Lower lobe of right lung (tissue), 2 donors: Measurements from ENCODE around the gene CCL20. TPM values are rescaled to one million over a fixed set of nuclear protein-coding genes. Genes with fewer than 3 reads are reported as not detected.
A peak's percentile ranks its signal among the peaks of the same experiment; 100 is the strongest.
"Not testable (repeated sequence)": the region's sequence is repeated elsewhere in the genome, so short reads cannot be mapped to it uniquely, and the experiment has no call there.

Source experiments
- ATAC-seq, 2 donors: fragments of 200-7000 bp; cut with Tn5 transposase; one replicate each; pipeline ENCODE4 v1.9.1; 2020 to 2022; ENCODE audit warnings: mild to moderate bottlenecking in 2 of 2, moderate library complexity in 2 of 2
- DNase-seq: peaks from one replicate; pipeline ENCODE4 v3.0.0-alpha.2; 2020
- H3K27ac ChIP-seq: fragments of 200-600 bp; one replicate; pipeline ENCODE4 v1.8.0; 2022
- H3K27me3 ChIP-seq: fragments of 200-600 bp; one replicate; pipeline ENCODE4 v1.8.0; 2022; ENCODE audit warnings: low read depth
- H3K36me3 ChIP-seq: fragments of 200-600 bp; one replicate; pipeline ENCODE4 v1.8.0; 2022; ENCODE audit warnings: mild to moderate bottlenecking
- H3K4me1 ChIP-seq: fragments of 200-600 bp; one replicate; pipeline ENCODE4 v1.8.0; 2022
- H3K4me3 ChIP-seq: fragments of 200-600 bp; one replicate; pipeline ENCODE4 v1.8.0; 2022; ENCODE audit warnings: mild to moderate bottlenecking
- H3K9me3 ChIP-seq: fragments of 200-600 bp; one replicate; pipeline ENCODE4 v1.8.0; 2022
- intact Hi-C: fragments of 100-400 bp; cut with DNase I; formaldehyde crosslinking; loops from one replicate; pipeline ENCODE4 v1.11.0; 2022
- total RNA-seq: library from RNA; stranded (reverse); fragmentation: NEBNext Ultra II Directional; extraction: Animal tissue kit (Norgen Biotek cat#: 25700); gene quantifications from one replicate; pipeline ENCODE4 v1.2.1, GENCODE V29; 2021
- TF ChIP-seq, protein P1 (sequence below): fragments of 200-600 bp; IDR thresholded peaks from one replicate; pipeline ENCODE4 v1.8.0; 2022; ENCODE audit warnings: antibody characterized with exemption, mild to moderate bottlenecking
- donor health status: DM: no; HTN: yes; CAD: no; lungs with severe emphysema.

CCL20 gene
- total RNA-seq, 1 donor from 2014 or later, result 1.6 TPM

DNA sequence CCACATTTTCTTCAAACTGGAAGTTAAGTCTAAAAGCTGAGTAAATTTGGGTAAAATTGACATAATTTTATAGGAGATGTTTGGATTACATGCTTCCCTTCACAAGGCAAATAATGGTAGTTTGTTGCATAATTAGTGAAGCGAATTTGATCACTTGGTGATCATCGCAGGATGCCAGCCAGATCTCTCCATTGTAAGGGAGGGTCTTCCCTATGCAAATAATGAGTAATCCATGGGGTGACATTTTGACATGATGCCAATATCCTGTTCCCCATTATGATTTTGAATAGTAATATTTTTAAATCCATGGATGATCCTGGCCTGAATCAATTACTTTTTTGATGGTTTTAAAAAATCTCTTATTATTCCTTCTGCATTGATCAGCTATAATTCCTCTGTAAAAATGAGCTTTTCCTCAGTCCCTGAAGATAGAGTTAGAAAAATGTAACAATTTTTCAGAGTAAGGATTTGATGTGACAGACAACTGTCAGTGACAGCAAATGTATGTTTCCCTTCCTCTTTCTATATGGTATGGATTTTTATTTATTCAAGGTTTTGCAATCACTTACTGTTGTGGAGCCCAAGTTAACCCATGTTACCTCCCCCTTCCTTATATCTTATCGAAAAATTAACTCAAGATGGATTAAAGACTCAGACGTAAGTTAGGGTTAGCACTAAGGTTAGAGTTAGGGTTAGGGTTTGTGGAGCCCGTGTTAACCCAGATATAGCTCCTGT lies 21.4 kb downstream of the CCL20 start:
- ATAC-seq, result no peak
- H3K27me3 ChIP-seq, result no peaks in the 10 kb centered on the region
- intact Hi-C loops, result no loop called here
- no peaks in the 10 kb centered on the region for H3K36me3 ChIP-seq
- no peak overlapping the region for H3K27ac ChIP-seq
- H3K4me1 ChIP-seq, result no peaks in the 10 kb centered on the region
- no peak overlapping the region for H3K4me3 ChIP-seq
- TF ChIP-seq, protein P1, sequence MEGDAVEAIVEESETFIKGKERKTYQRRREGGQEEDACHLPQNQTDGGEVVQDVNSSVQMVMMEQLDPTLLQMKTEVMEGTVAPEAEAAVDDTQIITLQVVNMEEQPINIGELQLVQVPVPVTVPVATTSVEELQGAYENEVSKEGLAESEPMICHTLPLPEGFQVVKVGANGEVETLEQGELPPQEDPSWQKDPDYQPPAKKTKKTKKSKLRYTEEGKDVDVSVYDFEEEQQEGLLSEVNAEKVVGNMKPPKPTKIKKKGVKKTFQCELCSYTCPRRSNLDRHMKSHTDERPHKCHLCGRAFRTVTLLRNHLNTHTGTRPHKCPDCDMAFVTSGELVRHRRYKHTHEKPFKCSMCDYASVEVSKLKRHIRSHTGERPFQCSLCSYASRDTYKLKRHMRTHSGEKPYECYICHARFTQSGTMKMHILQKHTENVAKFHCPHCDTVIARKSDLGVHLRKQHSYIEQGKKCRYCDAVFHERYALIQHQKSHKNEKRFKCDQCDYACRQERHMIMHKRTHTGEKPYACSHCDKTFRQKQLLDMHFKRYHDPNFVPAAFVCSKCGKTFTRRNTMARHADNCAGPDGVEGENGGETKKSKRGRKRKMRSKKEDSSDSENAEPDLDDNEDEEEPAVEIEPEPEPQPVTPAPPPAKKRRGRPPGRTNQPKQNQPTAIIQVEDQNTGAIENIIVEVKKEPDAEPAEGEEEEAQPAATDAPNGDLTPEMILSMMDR, result no peak
- no peaks in the 10 kb centered on the region for H3K9me3 ChIP-seq
- DNase-seq, result no peak

DNA sequence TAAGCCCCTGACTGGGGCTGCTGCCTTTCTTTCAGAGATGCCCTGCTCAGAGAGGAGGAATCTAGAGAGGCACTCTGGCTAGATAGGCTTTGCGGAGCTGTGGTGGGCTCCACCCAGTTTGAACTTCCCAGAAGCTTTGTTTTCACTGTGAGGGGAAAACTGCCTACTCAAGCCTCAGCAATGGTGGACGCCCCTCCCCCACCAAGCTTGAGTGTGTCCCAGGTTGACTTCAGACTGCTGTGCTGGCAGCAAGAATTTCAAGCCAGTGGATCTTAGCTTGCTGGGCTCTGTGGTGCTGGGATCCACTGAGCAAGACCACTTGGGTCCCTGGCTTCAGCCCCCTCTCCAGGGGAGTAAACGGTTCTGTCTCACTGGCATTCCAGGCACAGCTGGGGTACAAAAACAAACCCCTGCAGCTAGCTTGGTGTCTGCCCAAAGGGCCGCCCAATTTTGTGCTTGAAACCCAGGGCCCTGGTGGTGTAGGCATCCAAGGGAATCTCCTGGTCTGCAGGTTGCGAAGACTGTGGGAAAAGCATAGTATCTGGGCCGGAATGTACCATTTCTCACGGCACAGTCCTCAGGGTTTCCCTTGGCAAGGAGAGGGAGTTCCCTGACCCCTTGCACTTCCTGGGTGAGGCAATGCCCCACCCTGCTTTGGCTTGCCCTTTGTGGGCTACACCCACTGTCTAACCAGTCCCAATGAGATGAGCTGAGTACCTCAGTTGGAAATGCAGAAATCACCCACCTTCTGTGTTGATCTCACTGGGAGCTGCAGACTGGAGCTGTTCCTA lies 25.9 kb downstream of the CCL20 start:
- DNase-seq, intact Hi-C loops, H3K27ac ChIP-seq, H3K9me3 ChIP-seq, H3K27me3 ChIP-seq, H3K4me3 ChIP-seq, H3K4me1 ChIP-seq, H3K36me3 ChIP-seq, ATAC-seq: not testable (repeated sequence)

DNA sequence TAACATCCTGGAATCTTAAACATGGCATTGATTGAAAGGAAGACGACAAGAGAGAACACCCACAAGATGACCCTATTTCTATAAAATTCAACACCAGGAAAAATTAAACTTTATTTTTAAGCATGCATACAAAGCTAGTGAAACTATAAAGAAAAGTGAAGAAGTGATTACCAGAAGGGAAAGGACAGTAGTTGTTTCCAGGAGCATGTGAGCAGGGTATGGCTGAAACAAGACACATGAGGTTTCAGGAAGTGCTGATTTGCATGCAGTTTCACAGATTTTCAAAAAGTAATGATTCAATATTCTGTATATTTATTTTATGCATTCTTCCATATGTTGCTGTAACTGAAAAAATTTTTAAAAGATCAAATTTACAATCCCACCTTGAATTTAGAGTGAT lies 33.2 kb downstream of the CCL20 start:
- Histone ChIP-seq H3K9me3 (no peaks in the 10 kb centered on the region), H3K36me3 (no peaks in the 10 kb centered on the region), H3K27ac (no peak overlapping the region), H3K4me1 (no peaks in the 10 kb centered on the region), H3K27me3 (no peaks in the 10 kb centered on the region), H3K4me3 (no peak overlapping the region)
- no peak for ATAC-seq
- TF ChIP-seq, protein P1, result no peak
- no peak for DNase-seq
- intact Hi-C loops, result no loop called here

DNA sequence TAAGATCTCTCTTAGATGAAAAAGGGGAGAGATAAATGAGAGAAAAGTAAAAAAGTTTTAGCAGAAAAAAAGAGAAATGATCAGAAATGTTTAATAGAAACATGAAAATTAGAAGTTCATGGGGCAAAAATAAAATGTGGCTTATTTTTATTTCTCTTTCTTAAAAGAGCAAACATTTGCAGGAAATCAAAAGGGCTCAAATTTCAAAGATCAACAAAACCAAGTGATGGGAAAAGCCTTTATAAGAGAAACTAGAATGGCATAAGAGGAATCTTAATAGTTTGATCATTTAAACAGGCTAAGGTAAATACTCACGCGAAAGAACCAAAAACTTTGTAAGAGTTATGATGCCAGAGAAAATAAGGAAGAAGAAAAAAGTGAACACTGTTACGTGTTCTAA lies 34.5 kb downstream of the CCL20 start:
- Histone ChIP-seq H3K27ac (peak overlapping the region; percentile 4), H3K4me1 (peaks cover 3% of the 10 kb centered on the region), H3K9me3 (no peaks in the 10 kb centered on the region), H3K4me3 (no peak overlapping the region), H3K27me3 (no peaks in the 10 kb centered on the region), H3K36me3 (no peaks in the 10 kb centered on the region)
- DNase-seq (no peak), ATAC-seq (no peak)
- intact Hi-C loops, result no loop called here
- TF ChIP-seq, protein P1, result no peak

DNA sequence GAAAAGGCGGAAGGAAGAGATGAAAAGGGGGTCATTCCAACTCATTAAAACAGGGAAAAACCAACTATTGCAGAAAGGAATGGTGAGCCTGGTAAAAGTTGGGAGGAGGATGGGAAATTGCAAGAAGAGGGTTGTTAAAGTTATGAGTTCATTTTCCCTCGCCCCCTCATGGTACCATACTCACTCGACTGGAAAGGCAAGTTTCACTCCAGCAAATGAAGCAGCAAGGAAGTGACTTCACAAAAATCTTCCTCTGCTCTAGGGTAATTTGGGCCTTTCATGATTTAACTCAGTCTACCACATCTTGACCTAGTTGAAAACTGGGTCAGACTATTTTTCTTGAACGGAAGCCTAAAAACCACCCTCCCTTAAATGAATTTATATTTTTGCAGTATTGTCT lies 34.9 kb downstream of the CCL20 start:
- Histone ChIP-seq H3K9me3 (no peaks in the 10 kb centered on the region), H3K4me3 (no peak overlapping the region), H3K27ac (peak overlapping the region; percentile 4), H3K36me3 (no peaks in the 10 kb centered on the region), H3K27me3 (no peaks in the 10 kb centered on the region), H3K4me1 (peaks cover 6% of the 10 kb centered on the region)
- TF ChIP-seq, protein P1, result no peak
- ATAC-seq, result peak in 1 of 2 donors; percentile 64
- DNase-seq, result no peak
- intact Hi-C loops, result no loop called here

DNA sequence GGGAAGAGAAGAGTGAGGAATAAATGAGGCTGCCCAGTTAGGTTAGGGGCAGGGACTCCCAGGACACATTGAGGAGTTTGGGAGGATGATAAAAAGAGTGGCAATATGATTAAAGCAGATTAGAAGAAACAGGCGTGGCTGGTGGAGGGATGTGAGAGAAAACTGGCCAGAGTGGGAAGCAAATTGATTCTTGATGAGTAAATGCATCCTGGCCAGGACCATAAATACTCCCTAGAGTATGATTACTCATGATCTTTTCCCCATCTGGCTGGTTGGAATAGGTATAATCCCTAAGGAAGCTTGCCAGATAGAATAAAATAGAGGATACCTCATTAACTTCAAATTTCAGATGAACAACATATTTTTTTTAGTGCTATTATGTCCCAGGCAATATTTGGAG lies 36.3 kb downstream of the CCL20 start:
- no peak overlapping the region for H3K27ac ChIP-seq
- intact Hi-C loops, result no loop called here
- no peak for ATAC-seq

More for the DNA sequence above, 36.3 kb downstream of the CCL20 start:
- H3K27me3 ChIP-seq, result no peaks in the 10 kb centered on the region
- peaks cover 9% of the 10 kb centered on the region for H3K4me1 ChIP-seq
- H3K4me3 ChIP-seq, result no peak overlapping the region
- no peak for DNase-seq
- H3K36me3 ChIP-seq, result no peaks in the 10 kb centered on the region
- TF ChIP-seq, protein P1, result no peak
- H3K9me3 ChIP-seq, result no peaks in the 10 kb centered on the region
